ENCODE data around the gene CFC1. TPM values are rescaled to one million over a fixed set of nuclear protein-coding genes. Genes with fewer than 3 reads are reported as not detected.
"Not testable (repeated sequence)": the region's sequence is repeated elsewhere in the genome, so short reads cannot be mapped to it uniquely, and the experiment has no call there.

Gene CFC1
- total and polyA plus RNA-seq, 2 of the 8 experiments (the other 6 are each of a cell fraction or from before 2014, with no cell fraction given), result 0.14 TPM; not detected in 1

- POLR2A ChIA-PET (ENCODE audit: partially characterized antibody); H2AK5ac ChIP-seq (ENCODE audit: low read depth, low read length); H2BK120ac ChIP-seq (replicated peaks; ENCODE audit: low read depth, low read length); H2BK5ac ChIP-seq (ENCODE audit: low read depth, low read length); H3K23ac ChIP-seq (ENCODE audit: insufficient read length); H2BK12ac ChIP-seq (ENCODE audit: low read depth, low read length); H3K18ac ChIP-seq (ENCODE audit: extremely low read depth, low read length); H3K27me3 ChIP-seq (replicated peaks in 1 of 4; ENCODE audit: control insufficient read depth in 3 of 4, extremely low read depth in 1 of 4, insufficient read depth in 3 of 4, low read length in 3 of 4); H2BK15ac ChIP-seq (ENCODE audit: low read length); H4K91ac ChIP-seq (replicated peaks; ENCODE audit: insufficient read length, low read length); H4K5ac ChIP-seq (ENCODE audit: insufficient read length, low read depth, low read length); H3K4me2 ChIP-seq (ENCODE audit: insufficient read depth in 1 of 2, low read depth in 2 of 2, low read length in 2 of 2); CTCF ChIA-PET (ENCODE audit: partially characterized antibody); H3K23me2 ChIP-seq (ENCODE audit: low read depth, low read length); H3K27ac ChIP-seq (ENCODE audit: low read depth, low read length); FAIRE-seq; H3K4ac ChIP-seq (replicated peaks; ENCODE audit: insufficient read length, low read depth, low read length); H3K36me3 ChIP-seq (ENCODE audit: control insufficient read depth in 2 of 4, insufficient read depth in 4 of 4, low read length in 3 of 4); DNase-seq (ENCODE audit: low read depth in 1 of 2, low spot score in 2 of 2); H3K79me2 ChIP-seq (ENCODE audit: control insufficient read depth in 1 of 2, insufficient read depth in 2 of 2, low read length in 2 of 2); H3K56ac ChIP-seq (replicated peaks; ENCODE audit: insufficient read length, low read depth, low read length); H3K4me1 ChIP-seq (replicated peaks in 1 of 4; ENCODE audit: control insufficient read depth in 3 of 4, insufficient read depth in 4 of 4, low read length in 3 of 4); H3K9me3 ChIP-seq (ENCODE audit: insufficient read depth in 2 of 2, low read depth in 1 of 2, low read length in 1 of 2); H2BK20ac ChIP-seq (ENCODE audit: low read length); H3K9ac ChIP-seq (replicated peaks in 1 of 4; ENCODE audit: extremely low read depth in 1 of 4, low read depth in 3 of 4, low read length in 3 of 4); H3K14ac ChIP-seq (ENCODE audit: insufficient read length); H3K79me1 ChIP-seq (ENCODE audit: low read depth, low read length); H2AFZ ChIP-seq (ENCODE audit: low read length); H3K4me3 ChIP-seq (ENCODE audit: extremely low read depth in 1 of 4, insufficient read depth in 2 of 4, low read depth in 3 of 4, low read length in 4 of 4); H4K8ac ChIP-seq (ENCODE audit: extremely low read depth, insufficient read depth, low read length); H4K20me1 ChIP-seq (replicated peaks in 1 of 2; ENCODE audit: control insufficient read depth in 1 of 2, insufficient read depth in 2 of 2, low read length in 2 of 2): not testable (repeated sequence)
- WGBS, 2 experiments (ENCODE audit: extremely low coverage in 1 of 2, insufficient coverage in 1 of 2, insufficient read length in 1 of 2, insufficient replicate concordance in 2 of 2, low coverage in 1 of 2, low lambda C conversion rate in 2 of 2, missing lambda C conversion rate in 1 of 2), result no CpG with 5 or more reads among the region's 4 CpGs
These were observed 45.2 kb downstream of the CFC1 start for GRCh38 chr2:130554178-130554577.

GRCh38 chr2:130549475-130549874 is 49.9 kb downstream of the CFC1 start:
- H3K79me2 ChIP-seq (ENCODE audit: control insufficient read depth in 1 of 2, insufficient read depth in 2 of 2, low read length in 2 of 2); H3K18ac ChIP-seq (ENCODE audit: extremely low read depth, low read length); H2BK5ac ChIP-seq (ENCODE audit: low read depth, low read length); H3K14ac ChIP-seq (ENCODE audit: insufficient read length); CTCF ChIA-PET (ENCODE audit: partially characterized antibody); H3K9me3 ChIP-seq (ENCODE audit: insufficient read depth in 2 of 2, low read depth in 1 of 2, low read length in 1 of 2); H2BK20ac ChIP-seq (ENCODE audit: low read length); H4K91ac ChIP-seq (replicated peaks; ENCODE audit: insufficient read length, low read length); H2BK120ac ChIP-seq (replicated peaks; ENCODE audit: low read depth, low read length); H2AK5ac ChIP-seq (ENCODE audit: low read depth, low read length); H4K5ac ChIP-seq (ENCODE audit: insufficient read length, low read depth, low read length); H3K36me3 ChIP-seq (ENCODE audit: control insufficient read depth in 2 of 4, insufficient read depth in 4 of 4, low read length in 3 of 4); H4K8ac ChIP-seq (ENCODE audit: extremely low read depth, insufficient read depth, low read length); H3K4me2 ChIP-seq (ENCODE audit: insufficient read depth in 1 of 2, low read depth in 2 of 2, low read length in 2 of 2); POLR2A ChIA-PET (ENCODE audit: partially characterized antibody); H4K20me1 ChIP-seq (replicated peaks in 1 of 2; ENCODE audit: control insufficient read depth in 1 of 2, insufficient read depth in 2 of 2, low read length in 2 of 2); H3K9ac ChIP-seq (replicated peaks in 1 of 4; ENCODE audit: extremely low read depth in 1 of 4, low read depth in 3 of 4, low read length in 3 of 4); H3K23ac ChIP-seq (ENCODE audit: insufficient read length); H2BK15ac ChIP-seq (ENCODE audit: low read length); H3K23me2 ChIP-seq (ENCODE audit: low read depth, low read length); H3K4ac ChIP-seq (replicated peaks; ENCODE audit: insufficient read length, low read depth, low read length); H2BK12ac ChIP-seq (ENCODE audit: low read depth, low read length); H3K56ac ChIP-seq (replicated peaks; ENCODE audit: insufficient read length, low read depth, low read length); H3K79me1 ChIP-seq (ENCODE audit: low read depth, low read length); H3K27ac ChIP-seq (ENCODE audit: low read depth, low read length); FAIRE-seq; DNase-seq (ENCODE audit: low read depth in 1 of 2, low spot score in 2 of 2); H3K27me3 ChIP-seq (replicated peaks in 1 of 4; ENCODE audit: control insufficient read depth in 3 of 4, extremely low read depth in 1 of 4, insufficient read depth in 3 of 4, low read length in 3 of 4); H3K4me3 ChIP-seq (ENCODE audit: extremely low read depth in 1 of 4, insufficient read depth in 2 of 4, low read depth in 3 of 4, low read length in 4 of 4); H2AFZ ChIP-seq (ENCODE audit: low read length); H3K4me1 ChIP-seq (replicated peaks in 1 of 4; ENCODE audit: control insufficient read depth in 3 of 4, insufficient read depth in 4 of 4, low read length in 3 of 4): not testable (repeated sequence)
- WGBS, 2 experiments (ENCODE audit: extremely low coverage in 1 of 2, insufficient coverage in 1 of 2, insufficient read length in 1 of 2, insufficient replicate concordance in 2 of 2, low coverage in 1 of 2, low lambda C conversion rate in 2 of 2, missing lambda C conversion rate in 1 of 2), result no CpG with 5 or more reads among the region's 27 CpGs
